Astrocyte (in vitro differentiated cells and primary cell): ENCODE results near the gene AP1G2. TPM values are rescaled to one million over a fixed set of nuclear protein-coding genes. Genes with fewer than 3 reads are reported as not detected.

Experiments used
- DNase-seq: peaks from one replicate; pipeline ENCODE4 v3.0.0-alpha.2; 2010; ENCODE audit warnings: low read depth
- FAIRE-seq: peaks from 2 replicates; lab custom pipeline; 2011; peaks lifted over from hg19 to GRCh38; lab: Jason Lieb, UNC
- H2AFZ ChIP-seq: 2 replicates; pipeline ENCODE4 v1.6.0; 2012; ENCODE audit warnings: low read depth, low read length, inconsistent platforms
- H3K27ac ChIP-seq: 2 replicates; pipeline ENCODE4 v1.5.1; 2011; ENCODE audit warnings: low read depth, low read length, inconsistent platforms
- H3K27me3 ChIP-seq: 2 replicates; pipeline ENCODE4 v1.6.0; 2011; ENCODE audit warnings: low read length, inconsistent platforms; ENCODE audit not compliant: insufficient read depth
- H3K36me3 ChIP-seq: 2 replicates; pipeline ENCODE4 v1.5.1; 2011; ENCODE audit warnings: low read length, inconsistent platforms; ENCODE audit not compliant: insufficient read depth
- H3K4me1 ChIP-seq: 2 replicates; pipeline ENCODE4 v1.5.1; 2011; ENCODE audit warnings: low read length, inconsistent platforms; ENCODE audit not compliant: insufficient read depth
- H3K4me2 ChIP-seq: 2 replicates; pipeline ENCODE4 v1.6.0; 2012; ENCODE audit warnings: low read length, inconsistent platforms
- H3K4me3 ChIP-seq: 2 replicates; pipeline ENCODE4 v1.5.1; 2011; ENCODE audit warnings: low read depth, mild to moderate bottlenecking, low read length, inconsistent platforms; ENCODE audit not compliant: insufficient read depth
- H3K79me2 ChIP-seq: 2 replicates; pipeline ENCODE4 v1.6.0; 2012; ENCODE audit warnings: mild to moderate bottlenecking, low read length, inconsistent platforms; ENCODE audit not compliant: insufficient read depth
- H3K9ac ChIP-seq: 2 replicates; pipeline ENCODE4 v1.6.0; 2012; ENCODE audit warnings: mild to moderate bottlenecking, low read length, inconsistent platforms
- H3K9me3 ChIP-seq: 2 replicates; pipeline ENCODE4 v1.5.1; 2012; ENCODE audit warnings: low read depth, mild to moderate bottlenecking, low read length, inconsistent platforms; ENCODE audit not compliant: insufficient read depth
- H4K20me1 ChIP-seq: 2 replicates; pipeline ENCODE4 v1.6.0; 2012; ENCODE audit warnings: low read length, inconsistent platforms; ENCODE audit not compliant: insufficient read depth
- H3K27ac Mint-ChIP-seq: one replicate; pipeline ENCODE4 v1.8.0; 2021; ENCODE audit warnings: mild to moderate bottlenecking, mixed read lengths; ENCODE audit not compliant: unreplicated experiment
- H3K27me3 Mint-ChIP-seq: one replicate; pipeline ENCODE4 v1.8.0; 2021; ENCODE audit warnings: low read depth, mixed read lengths; ENCODE audit not compliant: unreplicated experiment
- H3K36me3 Mint-ChIP-seq: one replicate; pipeline ENCODE4 v1.8.0; 2021; ENCODE audit warnings: low read depth, mixed read lengths; ENCODE audit not compliant: unreplicated experiment
- H3K4me1 Mint-ChIP-seq: one replicate; pipeline ENCODE4 v1.8.0; 2021; ENCODE audit warnings: low read depth, mixed read lengths; ENCODE audit not compliant: unreplicated experiment
- H3K4me3 Mint-ChIP-seq: one replicate; pipeline ENCODE4 v1.8.0; 2021; ENCODE audit warnings: mild to moderate bottlenecking, moderate library complexity, mixed read lengths; ENCODE audit not compliant: unreplicated experiment
- H3K9me3 Mint-ChIP-seq: one replicate; pipeline ENCODE4 v1.8.0; 2021; ENCODE audit warnings: mild to moderate bottlenecking, mixed read lengths; ENCODE audit not compliant: unreplicated experiment
- EZH2 ChIP-seq: IDR thresholded peaks from 2 replicates; pipeline ENCODE4 v1.6.1; 2012; ENCODE audit warnings: mild to moderate bottlenecking, low read length, inconsistent platforms; ENCODE audit not compliant: insufficient read depth
- total RNA-seq: library from RNA; stranded (reverse); gene quantifications from 2 replicates; pipeline ENCODE4 v1.2.1, GENCODE V29; 2021
- TF ChIP-seq, protein P1 (sequence below): IDR thresholded peaks from 2 replicates; pipeline ENCODE4 v1.5.1; 2011; ENCODE audit warnings: low read depth, mild to moderate bottlenecking, inconsistent platforms, low read length, moderate library complexity; ENCODE audit not compliant: insufficient read depth

The AP1G2 gene
- total RNA-seq, 1 donor from 2014 or later = 80.9 TPM

DNA sequence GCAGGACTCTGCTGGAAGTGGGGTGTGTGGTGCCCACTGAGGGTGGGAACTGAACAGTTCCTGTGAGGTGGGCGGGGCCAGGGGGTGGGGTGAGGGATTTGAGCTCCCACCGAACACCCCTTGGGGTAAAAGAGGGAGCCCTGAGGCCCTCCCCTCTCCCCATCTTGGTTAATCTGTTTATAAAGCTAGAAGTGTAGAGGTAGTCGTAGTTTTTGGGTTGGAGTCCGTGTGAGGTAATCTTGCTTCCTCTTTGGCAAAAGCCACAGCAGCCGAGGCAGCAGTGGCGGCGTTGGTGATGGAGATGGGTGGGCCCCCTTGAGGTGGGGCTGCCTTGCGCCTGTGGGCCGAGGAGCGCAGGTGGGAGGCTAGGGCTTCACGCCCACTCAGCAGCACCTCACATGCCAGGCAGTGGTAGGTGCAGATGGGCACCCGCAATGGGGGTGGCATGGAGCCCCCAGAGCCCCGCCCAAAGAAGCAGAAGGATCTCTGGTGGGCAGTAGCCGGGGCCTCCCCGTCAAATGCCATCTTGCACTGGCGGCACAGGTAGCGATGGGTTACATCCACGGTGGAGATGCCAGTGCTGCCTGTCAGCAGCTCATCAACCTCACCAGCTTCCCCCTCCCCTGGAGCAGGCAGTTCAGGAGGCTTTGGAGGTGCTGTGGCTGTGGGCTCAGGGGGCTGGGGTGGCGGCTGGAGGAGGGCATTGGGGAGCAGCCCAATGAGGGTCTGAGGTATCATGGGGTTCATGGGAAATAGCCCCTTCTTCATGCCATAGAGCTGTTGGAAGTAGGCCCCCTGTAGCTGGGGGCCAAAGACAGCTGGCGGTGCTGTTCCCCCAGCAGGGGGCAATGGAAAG lies 45.6 kb downstream of the AP1G2 start:
- no peak for FAIRE-seq
- H3K27me3 Mint-ChIP-seq = no peaks in the 10 kb centered on the region

DNA sequence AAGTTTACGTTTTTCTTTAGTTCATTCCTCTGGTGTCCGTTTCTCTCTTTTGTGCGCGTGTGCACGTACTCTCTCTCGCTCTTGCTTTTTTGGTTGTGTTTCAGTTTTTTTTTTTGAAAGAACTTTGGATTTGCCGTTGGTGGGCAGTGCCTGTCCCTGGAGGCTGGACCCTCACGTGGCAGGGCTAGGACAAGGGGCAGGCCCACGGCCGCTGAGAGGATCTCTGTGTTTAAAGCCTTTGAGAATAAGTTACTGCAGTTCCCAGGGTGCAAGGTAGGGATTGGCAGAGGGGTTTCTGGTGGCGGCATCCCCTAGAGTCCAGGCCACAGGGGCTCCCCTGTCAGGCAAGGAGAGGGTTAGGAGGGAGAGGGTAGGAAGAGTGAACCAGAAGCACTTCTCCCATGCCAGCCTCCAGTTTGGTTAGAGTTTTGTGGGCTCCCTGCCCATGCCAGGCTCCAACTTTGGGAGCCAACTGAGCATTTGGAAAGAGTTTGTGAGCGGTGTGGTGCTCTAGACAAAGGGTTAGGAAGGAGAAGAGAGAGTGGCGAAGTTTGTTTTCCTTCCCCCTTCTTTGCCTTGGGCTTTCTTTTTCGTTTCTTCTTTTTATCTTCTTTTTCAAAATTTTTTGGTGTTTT lies 46.6 kb downstream of the AP1G2 start:
- Histone ChIP-seq H3K4me2 (no peak overlapping the region), H3K9ac (no peak overlapping the region), H2AFZ (no peak overlapping the region), H3K36me3 (no peaks in the 10 kb centered on the region), H3K27ac (no peak overlapping the region), H3K9me3 (no peaks in the 10 kb centered on the region), H3K4me1 (no peaks in the 10 kb centered on the region), H3K79me2 (no peaks in the 10 kb centered on the region), H3K27me3 (no peaks in the 10 kb centered on the region), H3K4me3 (no peak overlapping the region), H4K20me1 (no peaks in the 10 kb centered on the region)
- TF ChIP-seq, protein P1, sequence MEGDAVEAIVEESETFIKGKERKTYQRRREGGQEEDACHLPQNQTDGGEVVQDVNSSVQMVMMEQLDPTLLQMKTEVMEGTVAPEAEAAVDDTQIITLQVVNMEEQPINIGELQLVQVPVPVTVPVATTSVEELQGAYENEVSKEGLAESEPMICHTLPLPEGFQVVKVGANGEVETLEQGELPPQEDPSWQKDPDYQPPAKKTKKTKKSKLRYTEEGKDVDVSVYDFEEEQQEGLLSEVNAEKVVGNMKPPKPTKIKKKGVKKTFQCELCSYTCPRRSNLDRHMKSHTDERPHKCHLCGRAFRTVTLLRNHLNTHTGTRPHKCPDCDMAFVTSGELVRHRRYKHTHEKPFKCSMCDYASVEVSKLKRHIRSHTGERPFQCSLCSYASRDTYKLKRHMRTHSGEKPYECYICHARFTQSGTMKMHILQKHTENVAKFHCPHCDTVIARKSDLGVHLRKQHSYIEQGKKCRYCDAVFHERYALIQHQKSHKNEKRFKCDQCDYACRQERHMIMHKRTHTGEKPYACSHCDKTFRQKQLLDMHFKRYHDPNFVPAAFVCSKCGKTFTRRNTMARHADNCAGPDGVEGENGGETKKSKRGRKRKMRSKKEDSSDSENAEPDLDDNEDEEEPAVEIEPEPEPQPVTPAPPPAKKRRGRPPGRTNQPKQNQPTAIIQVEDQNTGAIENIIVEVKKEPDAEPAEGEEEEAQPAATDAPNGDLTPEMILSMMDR = no peak
- TF ChIP-seq EZH2 = no peak
- no peak for DNase-seq
- Mint-ChIP-seq H3K4me1 (peaks cover 18% of the 10 kb centered on the region), H3K4me3 (no peak overlapping the region), H3K27me3 (no peaks in the 10 kb centered on the region), H3K9me3 (peaks cover 3% of the 10 kb centered on the region), H3K36me3 (peaks cover 13% of the 10 kb centered on the region), H3K27ac (peak overlapping the region; percentile 79)
- no peak for FAIRE-seq

More for the DNA sequence above, 45.6 kb downstream of the AP1G2 start:
- H3K36me3 ChIP-seq = no peaks in the 10 kb centered on the region
- H3K9ac ChIP-seq = no peak overlapping the region
- H3K27me3 ChIP-seq = no peaks in the 10 kb centered on the region
- Mint-ChIP-seq H3K4me1 (peaks cover 18% of the 10 kb centered on the region), H3K4me3 (no peak overlapping the region), H3K36me3 (peaks cover 20% of the 10 kb centered on the region), H3K27ac (no peak overlapping the region), H3K9me3 (peaks cover 2% of the 10 kb centered on the region)
- no peaks in the 10 kb centered on the region for H3K4me1 ChIP-seq
- H4K20me1 ChIP-seq = no peaks in the 10 kb centered on the region
- TF ChIP-seq EZH2 = no peak
- TF ChIP-seq, protein P1 = no peak
- no peaks in the 10 kb centered on the region for H3K79me2 ChIP-seq
- no peak overlapping the region for H3K4me2 ChIP-seq
- no peak overlapping the region for H2AFZ ChIP-seq
- no peak overlapping the region for H3K27ac ChIP-seq
- DNase-seq = no peak
- H3K9me3 ChIP-seq = no peaks in the 10 kb centered on the region
- no peak overlapping the region for H3K4me3 ChIP-seq
